Endothelial cell of umbilical vein (primary cell): ENCODE measurements around the gene ZRSR2. TPM values are rescaled to one million over a fixed set of nuclear protein-coding genes. Genes with fewer than 3 reads are reported as not detected.
"Not testable (repeated sequence)": the region's sequence is repeated elsewhere in the genome, so short reads cannot be mapped to it uniquely, and the experiment has no call there.

ENCODE experiments used
- BruUV-seq: library from RNA; stranded (reverse); fragments of 400-500 nt; replicated peaks from 2 replicates; lab custom pipeline; 2021; lab: Mats Ljungman, UMichigan
- CTCF ChIA-PET: fragments of 300-600, 350-600 bp; sonication (Branson Sonifier 250); formaldehyde crosslinking; loops from one replicate; lab custom pipeline; 2021; ENCODE audit warnings: antibody characterized with exemption, inconsistent platforms; lab: Charles Lee
- POLR2A ChIA-PET: fragments of 300-600, 350-600 bp; sonication (Branson Sonifier 250); formaldehyde crosslinking; loops from one replicate; lab custom pipeline; 2021; ENCODE audit warnings: antibody characterized with exemption, inconsistent platforms; lab: Charles Lee
- DNase-seq: peaks from one replicate; pipeline ENCODE4 v3.0.0-alpha.2; 2011; ENCODE audit warnings: low read depth, low spot score
- FAIRE-seq: peaks from 2 replicates; lab custom pipeline; 2011; peaks lifted over from hg19 to GRCh38; lab: Jason Lieb, UNC
- H2AFZ ChIP-seq: 2 replicates; pipeline ENCODE4 v1.6.0; 2012; ENCODE audit warnings: low read depth, low read length, control low read depth, inconsistent platforms
- H3K27ac ChIP-seq: 2 replicates; pipeline ENCODE4 v1.5.1; 2011; ENCODE audit warnings: low read depth, mild to moderate bottlenecking, control low read depth, low read length, moderate library complexity; ENCODE audit not compliant: insufficient read depth
- H3K27me3 ChIP-seq, 2 experiments: 2 replicates each; pipeline versions ENCODE4 v1.6.0 to v1.6.1; 2011; ENCODE audit warnings: low read length in 2 of 2, mixed read lengths in 1 of 2; ENCODE audit not compliant: control insufficient read depth in 2 of 2, insufficient read depth in 2 of 2
- H3K36me3 ChIP-seq, 2 experiments: 2 replicates in 1 of 2; 3 replicates in 1 of 2; pipeline ENCODE4 v1.5.1; 2011; ENCODE audit warnings: low read length in 2 of 2, mild to moderate bottlenecking in 1 of 2, moderate library complexity in 1 of 2; ENCODE audit not compliant: control insufficient read depth in 2 of 2, insufficient read depth in 2 of 2; ENCODE audit errors: extremely low read depth in 1 of 2
- H3K4me1 ChIP-seq: 3 replicates; pipeline ENCODE4 v1.5.1; 2011; ENCODE audit warnings: mild to moderate bottlenecking, low read length; ENCODE audit not compliant: control insufficient read depth, insufficient read depth; ENCODE audit errors: extremely low read depth
- H3K4me2 ChIP-seq: 2 replicates; pipeline ENCODE4 v1.6.1; 2011; ENCODE audit warnings: low read length, control low read depth, mixed read lengths; ENCODE audit not compliant: insufficient read depth
- H3K4me3 ChIP-seq, 3 experiments: fragments of 200-600 bp in 1 of 3; sonication (generic), shearing (Covaris generic) in 1 of 3; replicated peaks in 1 of 3; 2 replicates each; pipeline ENCODE4 v1.5.1; 2011 to 2016; ENCODE audit warnings: control low read depth in 3 of 3, low read length in 3 of 3, mild to moderate bottlenecking in 2 of 3, inconsistent platforms in 1 of 3, low read depth in 1 of 3, moderate library complexity in 1 of 3; ENCODE audit not compliant: insufficient read depth in 1 of 3
- H3K79me2 ChIP-seq: 2 replicates; pipeline ENCODE4 v1.6.0; 2012; ENCODE audit warnings: low read length, inconsistent platforms; ENCODE audit not compliant: control insufficient read depth, insufficient read depth
- H3K9ac ChIP-seq: replicated peaks from 2 replicates; pipeline ENCODE3; 2011; ENCODE audit warnings: low read length, control low read depth; ENCODE audit not compliant: insufficient read depth; ENCODE audit errors: extremely low read depth
- H3K9me1 ChIP-seq: replicated peaks from 3 replicates; pipeline ENCODE4 v1.6.0; 2011; ENCODE audit warnings: mild to moderate bottlenecking, low read length; ENCODE audit not compliant: control insufficient read depth, insufficient read depth; ENCODE audit errors: extremely low read depth
- H3K9me3 ChIP-seq: replicated peaks from 2 replicates; pipeline ENCODE4 v1.5.1; 2012; ENCODE audit warnings: low read length, inconsistent platforms; ENCODE audit not compliant: control insufficient read depth, insufficient read depth
- H4K20me1 ChIP-seq: replicated peaks from 2 replicates; pipeline ENCODE3; 2011; ENCODE audit warnings: mild to moderate bottlenecking, low read length; ENCODE audit not compliant: control insufficient read depth, insufficient read depth; ENCODE audit errors: extremely low read depth
- CTCF ChIP-seq, 2 donors: IDR thresholded peaks; 1 replicate in 1 of 2; 2 replicates in 1 of 2; pipeline ENCODE4 v1.5.1; 2011; ENCODE audit warnings: low read length in 2 of 2, mild to moderate bottlenecking in 2 of 2, moderate library complexity in 2 of 2, control low read depth in 1 of 2, inconsistent platforms in 1 of 2, low read depth in 1 of 2; ENCODE audit not compliant: insufficient read depth in 1 of 2; ENCODE audit errors: extremely low read depth in 1 of 2
- EZH2 ChIP-seq: IDR thresholded peaks from 2 replicates; pipeline ENCODE4 v1.6.1; 2012; ENCODE audit warnings: borderline replicate concordance, low read depth, mild to moderate bottlenecking, moderate library complexity, low read length, inconsistent platforms; ENCODE audit not compliant: severe bottlenecking
- FOS ChIP-seq: IDR thresholded peaks from 2 replicates; pipeline ENCODE4 v1.6.1; 2011; ENCODE audit warnings: mild to moderate bottlenecking, low read length, moderate library complexity, borderline replicate concordance; ENCODE audit not compliant: insufficient read depth
- GATA2 ChIP-seq: IDR thresholded peaks from 2 replicates; pipeline ENCODE4 v1.7.0; 2011; ENCODE audit warnings: low read depth, mild to moderate bottlenecking, moderate library complexity, mixed read lengths, low read length; ENCODE audit not compliant: insufficient read length, insufficient read depth
- JUN ChIP-seq: IDR thresholded peaks from 2 replicates; pipeline ENCODE4 v1.6.1; 2011; ENCODE audit warnings: borderline replicate concordance, low read depth; ENCODE audit not compliant: insufficient read length, insufficient read depth
- MAX ChIP-seq: IDR thresholded peaks from 2 replicates; pipeline ENCODE4 v1.6.1; 2011; ENCODE audit not compliant: insufficient read depth, insufficient read length
- MYC ChIP-seq: IDR thresholded peaks from one replicate; pipeline ENCODE4 v1.6.1; 2011; ENCODE audit warnings: mild to moderate bottlenecking, low read depth, low read length
- POLR2A ChIP-seq: IDR thresholded peaks from 2 replicates; pipeline ENCODE4 v1.6.1; 2012; ENCODE audit warnings: low read depth, mild to moderate bottlenecking, control low read depth, low read length
- POLR2AphosphoS5 ChIP-seq: IDR thresholded peaks from 2 replicates; pipeline ENCODE4 v1.6.1; 2012; ENCODE audit warnings: low read depth, mild to moderate bottlenecking, control low read depth, low read length, moderate library complexity; ENCODE audit not compliant: insufficient read depth
- dilution Hi-C: fragments of 300-500 bp; cut with MboI; formaldehyde crosslinking; loops from one replicate; pipeline ENCODE4 v1.15.0; 2019; ENCODE audit warnings: low sequenced_read_pairs; ENCODE audit not compliant: extremely low pct_ligation_motif_present
- intact Hi-C: fragments of 100-400 bp; cut with micrococcal nuclease; formaldehyde crosslinking; loops from one replicate; pipeline ENCODE4 v1.10.0; 2022
- polyA plus RNA-seq, 4 experiments: library from polyadenylated mRNA; depleted of rRNA in 3 of 4; stranded (reverse) in 3 of 4; unstranded in 1 of 4; fragments of >200 nt; gene quantifications; 2 replicates each; pipeline versions ENCODE4 v1.2.1 to v1.2.3, GENCODE V29; 2011 to 2012; ENCODE audit warnings: missing spikeins in 1 of 4
- total RNA-seq: library from RNA; stranded (reverse); gene quantifications from 2 replicates; pipeline ENCODE4 v1.2.3, GENCODE V29; 2021

The ZRSR2 gene
- total and polyA plus RNA-seq, 2 donors (not counting 3 experiments of a cell fraction or from before 2014, with no cell fraction given): 3.3 to 8.1 TPM

DNA sequence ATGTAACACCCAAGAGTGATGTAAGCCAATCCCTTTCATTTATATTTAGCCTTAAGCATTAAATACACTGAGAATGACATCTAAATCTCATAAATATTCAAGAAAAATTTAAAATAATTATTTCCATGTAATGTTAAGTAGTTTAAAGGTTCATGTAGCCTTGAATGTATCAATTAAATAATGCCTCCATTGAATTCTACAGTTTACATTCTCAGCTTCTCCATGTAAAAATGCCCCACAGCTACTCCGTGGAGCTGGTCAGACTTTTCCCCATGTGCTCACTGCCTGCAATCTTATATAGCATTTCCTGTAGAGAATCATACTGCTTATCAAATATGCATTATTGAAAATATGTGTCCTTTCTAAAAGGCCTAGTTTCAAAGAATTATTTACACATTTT lies 38.9 kb downstream of the ZRSR2 start:
- Histone ChIP-seq H4K20me1 (no peaks in the 10 kb centered on the region), H3K9me1 (no peaks in the 10 kb centered on the region), H3K27ac (no peak overlapping the region), H2AFZ (no peak overlapping the region), H3K9ac (no peak overlapping the region), H3K4me3 (no peak overlapping the region), H3K79me2 (no peaks in the 10 kb centered on the region), H3K4me1 (no peaks in the 10 kb centered on the region), H3K4me2 (no peak overlapping the region), H3K36me3 (peaks cover 0 to 3% of the 10 kb centered on the region in 2 experiments), H3K27me3 (no peaks in the 10 kb centered on the region), H3K9me3 (no peaks in the 10 kb centered on the region)
- dilution Hi-C loops: no loop called here
- intact Hi-C loops: no loop called here
- TF ChIP-seq FOS (no peak), CTCF (IDR thresholded peaks at IDR 0.05; ENCODE audit: extremely low read depth in 1 of 2, insufficient read depth in 1 of 2, low read depth in 1 of 2, low read length in 2 of 2) (no peak), JUN (no peak), MAX (no peak), POLR2A (no peak), POLR2AphosphoS5 (no peak), GATA2 (no peak), EZH2 (no peak), MYC (no peak)
- BruUV-seq: no TSS peak
- DNase-seq (no peak), FAIRE-seq (no peak)
- ChIA-PET CTCF (no interaction called here), POLR2A (no interaction called here)

- H3K9me3 ChIP-seq, intact Hi-C loops, H3K36me3 ChIP-seq, H4K20me1 ChIP-seq, H3K79me2 ChIP-seq, H3K4me1 ChIP-seq, DNase-seq, H2AFZ ChIP-seq, H3K4me3 ChIP-seq, BruUV-seq, H3K9ac ChIP-seq, H3K27me3 ChIP-seq, dilution Hi-C loops, H3K27ac ChIP-seq, H3K9me1 ChIP-seq, POLR2A ChIA-PET, CTCF ChIA-PET, H3K4me2 ChIP-seq: not testable (repeated sequence)
- peak; percentile 56 for FAIRE-seq
Observed at GRCh38 chrX:15831347-15831746, 41.1 kb downstream of the ZRSR2 start.
